ENCODE results near the gene AGPAT3.

Gene AGPAT3

DNA sequence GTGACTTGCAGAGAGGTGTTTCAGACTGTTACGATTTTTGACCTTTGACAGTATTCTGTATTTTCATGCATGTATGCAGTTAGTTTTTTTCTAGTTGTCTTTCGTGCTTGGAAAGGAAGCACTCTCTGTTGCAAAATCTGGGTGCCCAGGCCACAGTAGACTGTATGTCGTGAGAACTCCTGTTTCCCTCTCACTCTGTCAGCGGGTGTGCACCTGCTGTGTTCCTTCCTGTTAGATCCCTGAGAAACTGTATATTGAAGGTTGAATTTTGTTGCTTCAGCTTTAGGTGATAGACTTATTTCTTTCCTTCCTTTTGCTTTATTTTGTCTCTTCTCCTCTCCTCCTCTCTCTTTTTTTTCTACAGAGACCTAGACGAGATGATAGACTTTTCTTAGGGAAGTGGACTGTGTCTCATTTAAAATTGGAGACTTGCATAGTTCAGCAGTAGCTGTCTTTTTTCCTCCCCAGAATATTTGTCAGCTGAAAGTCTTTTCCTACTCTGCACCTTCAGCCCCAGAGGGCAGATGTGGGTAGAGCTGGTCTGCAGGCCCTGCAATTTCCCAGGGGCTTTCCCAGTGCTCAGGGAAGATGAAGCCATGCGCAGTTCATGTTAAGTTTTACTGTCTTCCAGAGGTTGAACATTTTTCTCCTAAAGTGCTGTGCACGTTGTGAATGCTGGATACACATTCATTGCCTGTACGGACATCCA, 148.5 kb downstream of the AGPAT3 start:
- Histone ChIP-seq H3K4me2 (ENCODE audit: low read length) (peak overlapping the region; percentile 64), H3K4me3 (ENCODE audit: low read length) (peak overlapping the region; percentile 80), H3K27ac (ENCODE audit: low read depth, low read length) (peak overlapping the region; percentile 63), H3K27me3 (ENCODE audit: control insufficient read depth, low read length) (no peaks in the 10 kb centered on the region), H3K4me1 (ENCODE audit: control insufficient read depth, low read length) (peaks cover 44% of the 10 kb centered on the region), H4K20me1 (ENCODE audit: control insufficient read depth, insufficient read depth, low read depth, low read length) (peaks cover 8% of the 10 kb centered on the region), H3K9me2 (replicated peaks; ENCODE audit: control insufficient read depth, low read length) (no peaks in the 10 kb centered on the region), H3K9me3 (ENCODE audit: control insufficient read depth, insufficient read depth, low read length) (no peaks in the 10 kb centered on the region), H3K36me3 (ENCODE audit: control insufficient read depth, low read length) (peaks cover 8% of the 10 kb centered on the region), H3K79me2 (ENCODE audit: control insufficient read depth, low read length) (peaks cover 70% of the 10 kb centered on the region), H3F3A (ENCODE audit: control insufficient read depth, insufficient read depth) (peaks cover 4% of the 10 kb centered on the region; the same call in 1 of the 2 replicates)
- TF ChIP-seq, protein P1, sequence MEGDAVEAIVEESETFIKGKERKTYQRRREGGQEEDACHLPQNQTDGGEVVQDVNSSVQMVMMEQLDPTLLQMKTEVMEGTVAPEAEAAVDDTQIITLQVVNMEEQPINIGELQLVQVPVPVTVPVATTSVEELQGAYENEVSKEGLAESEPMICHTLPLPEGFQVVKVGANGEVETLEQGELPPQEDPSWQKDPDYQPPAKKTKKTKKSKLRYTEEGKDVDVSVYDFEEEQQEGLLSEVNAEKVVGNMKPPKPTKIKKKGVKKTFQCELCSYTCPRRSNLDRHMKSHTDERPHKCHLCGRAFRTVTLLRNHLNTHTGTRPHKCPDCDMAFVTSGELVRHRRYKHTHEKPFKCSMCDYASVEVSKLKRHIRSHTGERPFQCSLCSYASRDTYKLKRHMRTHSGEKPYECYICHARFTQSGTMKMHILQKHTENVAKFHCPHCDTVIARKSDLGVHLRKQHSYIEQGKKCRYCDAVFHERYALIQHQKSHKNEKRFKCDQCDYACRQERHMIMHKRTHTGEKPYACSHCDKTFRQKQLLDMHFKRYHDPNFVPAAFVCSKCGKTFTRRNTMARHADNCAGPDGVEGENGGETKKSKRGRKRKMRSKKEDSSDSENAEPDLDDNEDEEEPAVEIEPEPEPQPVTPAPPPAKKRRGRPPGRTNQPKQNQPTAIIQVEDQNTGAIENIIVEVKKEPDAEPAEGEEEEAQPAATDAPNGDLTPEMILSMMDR (IDR thresholded peaks at IDR 0.05; ENCODE audit: low read depth, low read length, poor library complexity, severe bottlenecking): no peak
- no peak for TF ChIP-seq EZH2phosphoT487 (IDR thresholded peaks at IDR 0.05; ENCODE audit: borderline replicate concordance, low read length)

DNA sequence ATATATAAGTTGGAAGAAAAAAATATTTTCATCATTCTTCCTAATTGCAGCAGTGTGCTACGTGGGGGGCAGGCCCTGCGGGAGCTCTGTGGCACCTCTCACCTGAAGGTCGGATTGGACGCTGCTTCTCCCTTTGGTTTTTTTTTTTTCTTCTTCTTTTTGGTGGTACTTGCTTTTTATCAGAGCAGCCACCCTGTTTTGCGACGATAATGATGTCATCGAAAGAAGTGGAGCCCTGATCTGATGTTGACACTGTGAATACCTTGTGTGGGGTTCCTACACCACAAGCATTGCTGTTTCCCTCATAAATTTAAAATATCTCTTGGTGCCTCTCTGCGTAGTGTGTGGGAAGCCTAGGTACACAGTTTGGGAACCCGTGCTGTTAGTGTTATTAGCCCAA, 152.6 kb downstream of the AGPAT3 start:
- H3K9me2 ChIP-seq (replicated peaks; ENCODE audit: control insufficient read depth, low read length): no peaks in the 10 kb centered on the region
- no peak overlapping the region for H3K4me3 ChIP-seq (ENCODE audit: low read length)
- peaks cover 4% of the 10 kb centered on the region; the same call in 1 of the 2 replicates for H3F3A ChIP-seq (ENCODE audit: control insufficient read depth, insufficient read depth)
- no peak overlapping the region for H3K27ac ChIP-seq (ENCODE audit: low read depth, low read length)
- no peak for TF ChIP-seq EZH2phosphoT487 (IDR thresholded peaks at IDR 0.05; ENCODE audit: borderline replicate concordance, low read length)
- TF ChIP-seq, protein P1 (IDR thresholded peaks at IDR 0.05; ENCODE audit: low read depth, low read length, poor library complexity, severe bottlenecking): no peak
- H3K27me3 ChIP-seq (ENCODE audit: control insufficient read depth, low read length): no peaks in the 10 kb centered on the region
- H3K79me2 ChIP-seq (ENCODE audit: control insufficient read depth, low read length): peaks cover 100% of the 10 kb centered on the region
- H4K20me1 ChIP-seq (ENCODE audit: control insufficient read depth, insufficient read depth, low read depth, low read length): peaks cover 15% of the 10 kb centered on the region
- no peak overlapping the region for H3K4me2 ChIP-seq (ENCODE audit: low read length)
- H3K9me3 ChIP-seq (ENCODE audit: control insufficient read depth, insufficient read depth, low read length): no peaks in the 10 kb centered on the region
- H3K4me1 ChIP-seq (ENCODE audit: control insufficient read depth, low read length): peaks cover 50% of the 10 kb centered on the region
- H3K36me3 ChIP-seq (ENCODE audit: control insufficient read depth, low read length): peaks cover 5% of the 10 kb centered on the region

DNA sequence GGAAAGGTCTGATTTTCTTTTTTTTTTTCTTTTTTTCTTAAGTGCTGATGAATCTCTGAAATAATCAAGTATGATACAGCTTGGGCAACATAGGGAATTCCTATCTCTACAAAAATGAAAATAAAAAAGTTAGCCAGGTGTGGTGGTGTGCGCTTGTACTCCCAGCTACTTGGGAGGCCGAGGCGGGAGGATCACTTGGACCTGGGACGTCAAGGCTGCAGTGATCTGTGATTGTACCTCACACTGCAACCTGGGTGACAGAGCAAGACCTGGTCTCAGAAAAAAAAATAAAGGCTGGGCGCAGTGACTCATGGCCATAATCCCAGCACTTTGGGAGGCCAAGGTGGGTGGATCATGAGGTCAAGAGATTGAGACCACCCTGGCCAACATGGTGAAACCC, 153.1 kb downstream of the AGPAT3 start:
- no peaks in the 10 kb centered on the region for H3K27me3 ChIP-seq (ENCODE audit: control insufficient read depth, low read length)
- H3K4me1 ChIP-seq (ENCODE audit: control insufficient read depth, low read length): peaks cover 49% of the 10 kb centered on the region
- H3K36me3 ChIP-seq (ENCODE audit: control insufficient read depth, low read length): peaks cover 2% of the 10 kb centered on the region
- H3K4me3 ChIP-seq (ENCODE audit: low read length): no peak overlapping the region
- TF ChIP-seq EZH2phosphoT487 (IDR thresholded peaks at IDR 0.05; ENCODE audit: borderline replicate concordance, low read length): no peak
- TF ChIP-seq, protein P1 (IDR thresholded peaks at IDR 0.05; ENCODE audit: low read depth, low read length, poor library complexity, severe bottlenecking): no peak
- no peaks in the 10 kb centered on the region for H3K9me2 ChIP-seq (replicated peaks; ENCODE audit: control insufficient read depth, low read length)
- H3K27ac ChIP-seq (ENCODE audit: low read depth, low read length): no peak overlapping the region
- H3K4me2 ChIP-seq (ENCODE audit: low read length): no peak overlapping the region
- no peaks in the 10 kb centered on the region for H3K9me3 ChIP-seq (ENCODE audit: control insufficient read depth, insufficient read depth, low read length)
- H3K79me2 ChIP-seq (ENCODE audit: control insufficient read depth, low read length): peaks cover 100% of the 10 kb centered on the region
- H4K20me1 ChIP-seq (ENCODE audit: control insufficient read depth, insufficient read depth, low read depth, low read length): peaks cover 15% of the 10 kb centered on the region
- peaks cover 2% of the 10 kb centered on the region; the same call in 1 of the 2 replicates for H3F3A ChIP-seq (ENCODE audit: control insufficient read depth, insufficient read depth)
